T-helper 17 cell (primary cell): ENCODE results near the gene FAM193A. TPM values are rescaled to one million over a fixed set of nuclear protein-coding genes. Genes with fewer than 3 reads are reported as not detected.

Experiments used
- ATAC-seq: fragments of 150-1000 bp; cut with Tn5 transposase; 2 replicates; pipeline ENCODE4 v1.10.0; 2021; ENCODE audit warnings: mild to moderate bottlenecking, moderate library complexity
- DNase-seq, 3 donors: peaks; one replicate each; pipeline versions ENCODE4 v3.0.0 to v3.0.0-alpha.2; 2020 to 2021
- H3K9me3 ChIP-seq: one replicate; pipeline ENCODE4 v1.7.0; 2013; ENCODE audit warnings: low read length, mild to moderate bottlenecking; ENCODE audit not compliant: control insufficient read depth, poor library complexity, severe bottlenecking
- H3K27ac Mint-ChIP-seq: one replicate; pipeline ENCODE4 v1.8.0; 2022; ENCODE audit warnings: mild to moderate bottlenecking, moderate library complexity, mixed read lengths
- H3K27me3 Mint-ChIP-seq: one replicate; pipeline ENCODE4 v1.8.0; 2022; ENCODE audit warnings: mixed read lengths
- H3K36me3 Mint-ChIP-seq: one replicate; pipeline ENCODE4 v1.8.0; 2022; ENCODE audit warnings: low read depth, mixed read lengths
- H3K4me1 Mint-ChIP-seq: one replicate; pipeline ENCODE4 v1.8.0; 2022; ENCODE audit warnings: mild to moderate bottlenecking, mixed read lengths
- H3K4me3 Mint-ChIP-seq: one replicate; pipeline ENCODE4 v1.8.0; 2022; ENCODE audit warnings: mild to moderate bottlenecking, moderate library complexity, mixed read lengths
- total RNA-seq, 4 donors: library from RNA in 2 of 4; stranded (reverse) in 2 of 4; gene quantifications; one replicate each; pipeline ENCODE4 v1.2.3 and lab custom pipeline; 2022 to 2026

The FAM193A gene
- total RNA-seq, 2 donors from 2014 or later: 34.8 to 39.8 TPM

- Mint-ChIP-seq H3K27me3 (no peaks in the 10 kb centered on the region), H3K4me3 (no peak overlapping the region), H3K36me3 (no peaks in the 10 kb centered on the region), H3K27ac (no peak overlapping the region), H3K4me1 (peaks cover 10% of the 10 kb centered on the region)
- no peaks in the 10 kb centered on the region for H3K9me3 ChIP-seq
- DNase-seq: no peak
- ATAC-seq: no peak
Observed at GRCh38 chr4:2781911-2782310, 245.5 kb downstream of the FAM193A start.

Other genes with a start within 250 kb of the FAM193A start
- gene ZFYVE28, start 118.0 kb upstream of the FAM193A start, total RNA-seq: 10 to 100 TPM; 49.4 to 63.6 TPM
- gene CFAP99, start 117.7 kb upstream of the FAM193A start, total RNA-seq: under 1 TPM; 0.32 to 0.63 TPM
- gene RNF4, start 67.5 kb upstream of the FAM193A start, total RNA-seq: 100 to 1,000 TPM; 102 to 117 TPM
- gene TNIP2, start 219.7 kb downstream of the FAM193A start, total RNA-seq: 10 to 100 TPM; 66.0 to 72.5 TPM